K562 (cell line): ENCODE measurements around the gene NKIRAS1.

ENCODE experiments used
- CEBPB ChIP-seq: fragments of 450-650 bp; IDR thresholded peaks from 2 replicates; pipeline ENCODE4 v1.6.1; 2016; ENCODE audit warnings: missing genetic modification characterization, missing compliant biosample characterization
- E2F3 ChIP-seq: fragments of 250-450 bp; sonication (Bioruptor Pico); IDR thresholded peaks from 2 replicates; pipeline ENCODE4 v1.4.0; 2020; ENCODE audit warnings: mild to moderate bottlenecking
- EP300 ChIP-seq: IDR thresholded peaks from 2 replicates; pipeline ENCODE4 v1.6.1; 2012; ENCODE audit warnings: low read length, improper control_type of control experiment
- SP1 ChIP-seq: sonication (generic); formaldehyde crosslinking; IDR thresholded peaks from 2 replicates; pipeline ENCODE4 v1.8.1; 2022; ENCODE audit warnings: mild to moderate bottlenecking, missing genetic modification reagents
- TF ChIP-seq, protein P1 (sequence below): conservative IDR thresholded peaks from 2 replicates; pipeline ENCODE4 v1.6.1; 2011; ENCODE audit warnings: low read depth, mild to moderate bottlenecking, low read length; ENCODE audit not compliant: control insufficient read depth
- TF ChIP-seq, protein P2 (sequence below): fragments of 200-600 bp; sonication (generic); IDR thresholded peaks from one replicate; pipeline ENCODE4 v1.6.1; 2012; ENCODE audit warnings: mild to moderate bottlenecking, low read depth, low read length, inconsistent platforms
- TF ChIP-seq, protein P3 (sequence below): fragments of 250-450 bp; sonication (Bioruptor Pico); IDR thresholded peaks from 2 replicates; pipeline ENCODE4 v1.5.0; 2022; ENCODE audit warnings: mild to moderate bottlenecking
- TF ChIP-seq, protein P4 (sequence below): sonication (generic); formaldehyde crosslinking; IDR thresholded peaks from 2 replicates; pipeline ENCODE4 v1.8.0; 2022; ENCODE audit warnings: mild to moderate bottlenecking, missing genetic modification reagents, borderline replicate concordance
- TF ChIP-seq, protein P5 (sequence below), 2 experiments: fragments of 450-650 bp in 1 of 2; sonication (generic) in 1 of 2; formaldehyde crosslinking in 1 of 2; IDR thresholded peaks in 1 of 2; conservative IDR thresholded peaks in 1 of 2; 2 replicates each; pipeline versions ENCODE4 v1.6.1 to v1.8.1; 2016 to 2023; ENCODE audit warnings: mild to moderate bottlenecking in 2 of 2, moderate library complexity in 2 of 2, inconsistent platforms in 1 of 2, missing genetic modification reagents in 1 of 2

DNA sequence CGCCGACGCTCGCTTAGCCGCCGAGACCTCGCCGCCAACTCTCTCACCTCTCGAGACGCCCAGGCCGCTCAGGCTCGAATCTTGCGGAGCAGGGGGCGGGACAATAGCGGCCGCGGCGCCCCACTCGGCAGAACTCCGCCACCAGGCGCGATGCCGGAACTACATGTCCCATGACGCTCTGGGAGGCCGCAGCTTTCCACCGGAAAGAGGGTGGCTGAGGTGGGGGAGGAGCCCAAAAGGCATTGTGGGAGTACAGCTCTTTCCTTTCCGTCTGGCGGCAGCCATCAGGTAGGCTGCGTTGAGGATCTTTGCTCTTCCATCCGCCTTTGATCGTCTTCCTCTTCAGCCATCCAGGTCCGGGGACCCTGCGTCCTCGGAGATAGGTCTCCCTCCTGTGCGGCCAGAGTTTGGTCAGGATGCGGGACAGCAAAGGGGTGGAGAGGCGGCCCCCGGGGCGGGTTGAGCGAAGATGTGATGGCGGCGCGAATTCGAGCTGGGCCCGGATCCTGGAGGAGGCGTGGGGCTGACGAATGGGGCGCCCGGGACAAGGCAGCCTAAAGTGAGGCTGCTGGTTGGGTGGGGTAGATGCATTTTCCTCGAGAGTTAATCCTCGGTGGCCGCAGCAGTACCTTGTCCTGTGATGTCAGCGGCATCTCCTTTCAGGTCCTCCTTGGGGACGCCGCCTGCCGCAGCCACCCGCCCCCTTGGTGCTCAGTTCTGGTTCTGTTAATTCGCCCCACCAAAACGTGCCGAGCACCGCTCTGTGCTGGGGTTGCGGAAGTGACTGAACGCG is at the start of gene NKIRAS1, which contains the start of gene RPL15:
- TF ChIP-seq, protein P1, sequence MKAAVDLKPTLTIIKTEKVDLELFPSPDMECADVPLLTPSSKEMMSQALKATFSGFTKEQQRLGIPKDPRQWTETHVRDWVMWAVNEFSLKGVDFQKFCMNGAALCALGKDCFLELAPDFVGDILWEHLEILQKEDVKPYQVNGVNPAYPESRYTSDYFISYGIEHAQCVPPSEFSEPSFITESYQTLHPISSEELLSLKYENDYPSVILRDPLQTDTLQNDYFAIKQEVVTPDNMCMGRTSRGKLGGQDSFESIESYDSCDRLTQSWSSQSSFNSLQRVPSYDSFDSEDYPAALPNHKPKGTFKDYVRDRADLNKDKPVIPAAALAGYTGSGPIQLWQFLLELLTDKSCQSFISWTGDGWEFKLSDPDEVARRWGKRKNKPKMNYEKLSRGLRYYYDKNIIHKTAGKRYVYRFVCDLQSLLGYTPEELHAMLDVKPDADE: peak; percentile 95; the same call in 1 of the 2 replicates
- TF ChIP-seq, protein P2, sequence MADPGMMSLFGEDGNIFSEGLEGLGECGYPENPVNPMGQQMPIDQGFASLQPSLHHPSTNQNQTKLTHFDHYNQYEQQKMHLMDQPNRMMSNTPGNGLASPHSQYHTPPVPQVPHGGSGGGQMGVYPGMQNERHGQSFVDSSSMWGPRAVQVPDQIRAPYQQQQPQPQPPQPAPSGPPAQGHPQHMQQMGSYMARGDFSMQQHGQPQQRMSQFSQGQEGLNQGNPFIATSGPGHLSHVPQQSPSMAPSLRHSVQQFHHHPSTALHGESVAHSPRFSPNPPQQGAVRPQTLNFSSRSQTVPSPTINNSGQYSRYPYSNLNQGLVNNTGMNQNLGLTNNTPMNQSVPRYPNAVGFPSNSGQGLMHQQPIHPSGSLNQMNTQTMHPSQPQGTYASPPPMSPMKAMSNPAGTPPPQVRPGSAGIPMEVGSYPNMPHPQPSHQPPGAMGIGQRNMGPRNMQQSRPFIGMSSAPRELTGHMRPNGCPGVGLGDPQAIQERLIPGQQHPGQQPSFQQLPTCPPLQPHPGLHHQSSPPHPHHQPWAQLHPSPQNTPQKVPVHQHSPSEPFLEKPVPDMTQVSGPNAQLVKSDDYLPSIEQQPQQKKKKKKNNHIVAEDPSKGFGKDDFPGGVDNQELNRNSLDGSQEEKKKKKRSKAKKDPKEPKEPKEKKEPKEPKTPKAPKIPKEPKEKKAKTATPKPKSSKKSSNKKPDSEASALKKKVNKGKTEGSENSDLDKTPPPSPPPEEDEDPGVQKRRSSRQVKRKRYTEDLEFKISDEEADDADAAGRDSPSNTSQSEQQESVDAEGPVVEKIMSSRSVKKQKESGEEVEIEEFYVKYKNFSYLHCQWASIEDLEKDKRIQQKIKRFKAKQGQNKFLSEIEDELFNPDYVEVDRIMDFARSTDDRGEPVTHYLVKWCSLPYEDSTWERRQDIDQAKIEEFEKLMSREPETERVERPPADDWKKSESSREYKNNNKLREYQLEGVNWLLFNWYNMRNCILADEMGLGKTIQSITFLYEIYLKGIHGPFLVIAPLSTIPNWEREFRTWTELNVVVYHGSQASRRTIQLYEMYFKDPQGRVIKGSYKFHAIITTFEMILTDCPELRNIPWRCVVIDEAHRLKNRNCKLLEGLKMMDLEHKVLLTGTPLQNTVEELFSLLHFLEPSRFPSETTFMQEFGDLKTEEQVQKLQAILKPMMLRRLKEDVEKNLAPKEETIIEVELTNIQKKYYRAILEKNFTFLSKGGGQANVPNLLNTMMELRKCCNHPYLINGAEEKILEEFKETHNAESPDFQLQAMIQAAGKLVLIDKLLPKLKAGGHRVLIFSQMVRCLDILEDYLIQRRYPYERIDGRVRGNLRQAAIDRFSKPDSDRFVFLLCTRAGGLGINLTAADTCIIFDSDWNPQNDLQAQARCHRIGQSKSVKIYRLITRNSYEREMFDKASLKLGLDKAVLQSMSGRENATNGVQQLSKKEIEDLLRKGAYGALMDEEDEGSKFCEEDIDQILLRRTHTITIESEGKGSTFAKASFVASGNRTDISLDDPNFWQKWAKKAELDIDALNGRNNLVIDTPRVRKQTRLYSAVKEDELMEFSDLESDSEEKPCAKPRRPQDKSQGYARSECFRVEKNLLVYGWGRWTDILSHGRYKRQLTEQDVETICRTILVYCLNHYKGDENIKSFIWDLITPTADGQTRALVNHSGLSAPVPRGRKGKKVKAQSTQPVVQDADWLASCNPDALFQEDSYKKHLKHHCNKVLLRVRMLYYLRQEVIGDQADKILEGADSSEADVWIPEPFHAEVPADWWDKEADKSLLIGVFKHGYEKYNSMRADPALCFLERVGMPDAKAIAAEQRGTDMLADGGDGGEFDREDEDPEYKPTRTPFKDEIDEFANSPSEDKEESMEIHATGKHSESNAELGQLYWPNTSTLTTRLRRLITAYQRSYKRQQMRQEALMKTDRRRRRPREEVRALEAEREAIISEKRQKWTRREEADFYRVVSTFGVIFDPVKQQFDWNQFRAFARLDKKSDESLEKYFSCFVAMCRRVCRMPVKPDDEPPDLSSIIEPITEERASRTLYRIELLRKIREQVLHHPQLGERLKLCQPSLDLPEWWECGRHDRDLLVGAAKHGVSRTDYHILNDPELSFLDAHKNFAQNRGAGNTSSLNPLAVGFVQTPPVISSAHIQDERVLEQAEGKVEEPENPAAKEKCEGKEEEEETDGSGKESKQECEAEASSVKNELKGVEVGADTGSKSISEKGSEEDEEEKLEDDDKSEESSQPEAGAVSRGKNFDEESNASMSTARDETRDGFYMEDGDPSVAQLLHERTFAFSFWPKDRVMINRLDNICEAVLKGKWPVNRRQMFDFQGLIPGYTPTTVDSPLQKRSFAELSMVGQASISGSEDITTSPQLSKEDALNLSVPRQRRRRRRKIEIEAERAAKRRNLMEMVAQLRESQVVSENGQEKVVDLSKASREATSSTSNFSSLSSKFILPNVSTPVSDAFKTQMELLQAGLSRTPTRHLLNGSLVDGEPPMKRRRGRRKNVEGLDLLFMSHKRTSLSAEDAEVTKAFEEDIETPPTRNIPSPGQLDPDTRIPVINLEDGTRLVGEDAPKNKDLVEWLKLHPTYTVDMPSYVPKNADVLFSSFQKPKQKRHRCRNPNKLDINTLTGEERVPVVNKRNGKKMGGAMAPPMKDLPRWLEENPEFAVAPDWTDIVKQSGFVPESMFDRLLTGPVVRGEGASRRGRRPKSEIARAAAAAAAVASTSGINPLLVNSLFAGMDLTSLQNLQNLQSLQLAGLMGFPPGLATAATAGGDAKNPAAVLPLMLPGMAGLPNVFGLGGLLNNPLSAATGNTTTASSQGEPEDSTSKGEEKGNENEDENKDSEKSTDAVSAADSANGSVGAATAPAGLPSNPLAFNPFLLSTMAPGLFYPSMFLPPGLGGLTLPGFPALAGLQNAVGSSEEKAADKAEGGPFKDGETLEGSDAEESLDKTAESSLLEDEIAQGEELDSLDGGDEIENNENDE: peak; percentile 24
- TF ChIP-seq, protein P3, sequence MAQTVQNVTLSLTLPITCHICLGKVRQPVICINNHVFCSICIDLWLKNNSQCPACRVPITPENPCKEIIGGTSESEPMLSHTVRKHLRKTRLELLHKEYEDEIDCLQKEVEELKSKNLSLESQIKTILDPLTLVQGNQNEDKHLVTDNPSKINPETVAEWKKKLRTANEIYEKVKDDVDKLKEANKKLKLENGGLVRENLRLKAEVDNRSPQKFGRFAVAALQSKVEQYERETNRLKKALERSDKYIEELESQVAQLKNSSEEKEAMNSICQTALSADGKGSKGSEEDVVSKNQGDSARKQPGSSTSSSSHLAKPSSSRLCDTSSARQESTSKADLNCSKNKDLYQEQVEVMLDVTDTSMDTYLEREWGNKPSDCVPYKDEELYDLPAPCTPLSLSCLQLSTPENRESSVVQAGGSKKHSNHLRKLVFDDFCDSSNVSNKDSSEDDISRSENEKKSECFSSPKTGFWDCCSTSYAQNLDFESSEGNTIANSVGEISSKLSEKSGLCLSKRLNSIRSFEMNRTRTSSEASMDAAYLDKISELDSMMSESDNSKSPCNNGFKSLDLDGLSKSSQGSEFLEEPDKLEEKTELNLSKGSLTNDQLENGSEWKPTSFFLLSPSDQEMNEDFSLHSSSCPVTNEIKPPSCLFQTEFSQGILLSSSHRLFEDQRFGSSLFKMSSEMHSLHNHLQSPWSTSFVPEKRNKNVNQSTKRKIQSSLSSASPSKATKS (CRISPR knock-in tag): 0 out of 2 replicates have a peak, but pooled peaks have one; percentile 43
- TF ChIP-seq E2F3 (CRISPR knock-in tag) (no peak), EP300 (peak; percentile 47), CEBPB (no peak), SP1 (peak; percentile 99)
- TF ChIP-seq, protein P4, sequence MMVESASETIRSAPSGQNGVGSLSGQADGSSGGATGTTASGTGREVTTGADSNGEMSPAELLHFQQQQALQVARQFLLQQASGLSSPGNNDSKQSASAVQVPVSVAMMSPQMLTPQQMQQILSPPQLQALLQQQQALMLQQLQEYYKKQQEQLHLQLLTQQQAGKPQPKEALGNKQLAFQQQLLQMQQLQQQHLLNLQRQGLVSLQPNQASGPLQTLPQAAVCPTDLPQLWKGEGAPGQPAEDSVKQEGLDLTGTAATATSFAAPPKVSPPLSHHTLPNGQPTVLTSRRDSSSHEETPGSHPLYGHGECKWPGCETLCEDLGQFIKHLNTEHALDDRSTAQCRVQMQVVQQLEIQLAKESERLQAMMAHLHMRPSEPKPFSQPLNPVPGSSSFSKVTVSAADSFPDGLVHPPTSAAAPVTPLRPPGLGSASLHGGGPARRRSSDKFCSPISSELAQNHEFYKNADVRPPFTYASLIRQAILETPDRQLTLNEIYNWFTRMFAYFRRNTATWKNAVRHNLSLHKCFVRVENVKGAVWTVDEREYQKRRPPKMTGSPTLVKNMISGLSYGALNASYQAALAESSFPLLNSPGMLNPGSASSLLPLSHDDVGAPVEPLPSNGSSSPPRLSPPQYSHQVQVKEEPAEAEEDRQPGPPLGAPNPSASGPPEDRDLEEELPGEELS (CRISPR knock-in tag): peak; percentile 65; the same call in 1 of the 2 replicates
- TF ChIP-seq, protein P5, sequence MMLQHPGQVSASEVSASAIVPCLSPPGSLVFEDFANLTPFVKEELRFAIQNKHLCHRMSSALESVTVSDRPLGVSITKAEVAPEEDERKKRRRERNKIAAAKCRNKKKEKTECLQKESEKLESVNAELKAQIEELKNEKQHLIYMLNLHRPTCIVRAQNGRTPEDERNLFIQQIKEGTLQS (IDR thresholded peaks at IDR 0.05): no peak
- TF ChIP-seq, protein P5 (CRISPR knock-in tag; conservative IDR thresholded peaks at IDR 0.05): peak; percentile 90
